Measurements from ENCODE around the gene CYP4A22. TPM values are rescaled to one million over a fixed set of nuclear protein-coding genes. Genes with fewer than 3 reads are reported as not detected.

Gene CYP4A22
- polyA plus RNA-seq, 1 experiment = not detected

DNA sequence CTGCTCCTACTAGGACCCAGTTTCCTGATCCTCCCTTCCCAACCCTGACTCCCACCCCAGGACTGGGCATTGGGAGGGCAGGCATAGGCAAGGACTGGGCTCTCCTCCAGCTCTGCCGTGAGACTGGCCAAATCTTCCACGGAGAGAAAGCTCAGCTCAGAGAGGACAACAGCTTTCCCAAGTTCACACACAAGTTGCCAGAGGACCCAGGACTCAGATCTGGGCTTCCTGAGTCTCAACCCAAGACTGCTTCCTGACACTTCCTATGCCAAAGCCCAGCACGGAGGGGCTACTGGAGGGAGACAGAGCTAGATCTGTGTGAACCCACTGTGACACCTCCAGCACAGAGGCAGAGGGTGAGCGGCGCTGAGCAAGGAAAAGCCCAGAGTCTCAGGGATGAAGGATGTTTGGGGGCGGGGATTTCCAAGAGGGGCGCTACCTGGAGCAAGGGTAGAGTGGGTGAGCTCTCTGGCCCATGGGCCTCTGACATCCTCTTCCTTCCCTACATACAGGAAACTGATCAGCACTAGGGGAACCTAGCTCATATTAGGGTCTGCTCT, 45.5 kb downstream of the CYP4A22 start:
- TF ChIP-seq CTCF (IDR thresholded peaks at IDR 0.05; ENCODE audit: low read depth, low read length) = no peak
- no peak overlapping the region for H3K4me3 ChIP-seq (ENCODE audit: low read depth, low read length)
- H3K9me3 ChIP-seq (ENCODE audit: control insufficient read depth, insufficient read depth, low read length) = no peaks in the 10 kb centered on the region
- ChIA-PET POLR2A (no interaction called here), CTCF (interaction anchor here (0.7 to 3.0 kb wide), 4 partner anchors 10 to 543 kb away, joined by 3 to 16 read pairs (median 4); partner anchors contain the start of gene FOXD2)
- H3K27ac ChIP-seq (ENCODE audit: low read depth, low read length) = no peak overlapping the region
- peaks cover 8% of the 10 kb centered on the region for H3K27me3 ChIP-seq (ENCODE audit: control insufficient read depth, insufficient read depth, low read length)
- DNase-seq (ENCODE audit: low read depth, low spot score) = no peak

- POLR2A ChIA-PET = interaction anchor here (0.7 kb wide), 1 partner anchor 539 kb away, joined by 13 read pairs; no protein-coding TSS in a partner anchor
- Histone ChIP-seq H3K27ac (ENCODE audit: low read depth, low read length) (no peak overlapping the region), H3K9me3 (ENCODE audit: control insufficient read depth, insufficient read depth, low read length) (no peaks in the 10 kb centered on the region), H3K4me3 (ENCODE audit: low read depth, low read length) (no peak overlapping the region), H3K27me3 (ENCODE audit: control insufficient read depth, insufficient read depth, low read length) (peaks cover 4% of the 10 kb centered on the region)
- DNase-seq (ENCODE audit: low read depth, low spot score) = no peak
- CTCF ChIA-PET = interaction anchor here (0.6 to 3.0 kb wide), 8 partner anchors 8 to 543 kb away, joined by 3 to 16 read pairs (median 5); partner anchors contain the start of gene FOXD2
- no peak for TF ChIP-seq CTCF (IDR thresholded peaks at IDR 0.05; ENCODE audit: low read depth, low read length)
These were observed 46.3 kb downstream of the CYP4A22 start for GRCh38 chr1:47183308-47184089.

GRCh38 chr1:47184090-47184821, 47.0 kb downstream of the CYP4A22 start:
- DNase-seq (ENCODE audit: low read depth, low spot score) = no peak
- POLR2A ChIA-PET = interaction anchor here (0.6 to 0.7 kb wide), 2 partner anchors 30 to 538 kb away, joined by 3 to 13 read pairs; no protein-coding TSS in a partner anchor
- TF ChIP-seq CTCF (IDR thresholded peaks at IDR 0.05; ENCODE audit: low read depth, low read length) = no peak
- Histone ChIP-seq H3K27me3 (ENCODE audit: control insufficient read depth, insufficient read depth, low read length) (peaks cover 4% of the 10 kb centered on the region), H3K9me3 (ENCODE audit: control insufficient read depth, insufficient read depth, low read length) (no peaks in the 10 kb centered on the region), H3K27ac (ENCODE audit: low read depth, low read length) (no peak overlapping the region), H3K4me3 (ENCODE audit: low read depth, low read length) (no peak overlapping the region)
- CTCF ChIA-PET = interaction anchor here (0.5 to 1.5 kb wide), 9 partner anchors 8 to 542 kb away, joined by 3 to 14 read pairs (median 3); no protein-coding TSS in a partner anchor

DNA sequence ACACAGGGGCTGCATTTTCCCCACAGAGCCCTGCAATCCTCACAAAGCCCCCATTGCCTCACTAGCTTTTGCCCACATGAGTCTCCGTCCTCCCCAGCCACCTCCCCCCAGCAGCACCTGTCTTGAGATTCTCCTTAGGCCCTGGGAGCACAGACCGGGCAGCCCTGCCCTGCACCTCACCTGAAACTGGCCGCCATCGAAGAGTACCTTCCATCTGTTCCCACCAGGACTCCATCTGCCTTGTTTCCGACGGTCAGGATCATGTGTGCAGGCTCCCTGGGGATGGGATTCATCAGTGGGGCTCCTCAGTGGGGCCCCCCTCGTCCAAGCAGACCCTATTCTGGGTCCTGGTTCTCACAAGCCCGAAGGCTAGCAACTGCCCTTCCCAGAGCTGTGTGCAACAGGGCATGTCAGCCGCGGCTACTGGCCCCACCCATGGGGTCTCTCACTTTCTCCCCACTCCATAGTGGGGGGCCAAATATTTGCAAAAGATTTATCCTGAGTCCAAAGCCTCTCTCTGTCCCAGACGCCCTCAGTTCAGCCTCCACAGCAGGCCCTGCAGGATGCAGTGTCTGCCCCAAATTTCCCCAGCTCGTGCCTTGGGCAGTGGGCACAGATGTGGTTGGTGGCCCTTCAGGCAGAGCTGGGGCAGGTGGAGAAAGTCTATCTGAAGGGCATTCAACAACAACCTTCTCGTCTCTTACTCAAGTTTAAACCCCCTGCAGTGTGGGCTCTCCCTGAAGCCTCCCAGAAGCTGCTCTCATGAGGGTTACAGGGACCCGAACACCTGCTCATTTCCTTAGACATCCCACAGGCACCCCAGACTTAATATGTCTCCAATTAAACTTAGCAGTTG, 47.8 kb downstream of the CYP4A22 start:
- CTCF ChIA-PET = interaction anchor here (0.5 to 1.4 kb wide), 7 partner anchors 8 to 541 kb away, joined by 3 to 14 read pairs (median 3); no protein-coding TSS in a partner anchor
- no peak for DNase-seq (ENCODE audit: low read depth, low spot score)
- H3K27me3 ChIP-seq (ENCODE audit: control insufficient read depth, insufficient read depth, low read length) = peaks cover 4% of the 10 kb centered on the region
- POLR2A ChIA-PET = interaction anchor here (0.6 kb wide), 1 partner anchor 29 kb away, joined by 3 read pairs; no protein-coding TSS in a partner anchor
- H3K27ac ChIP-seq (ENCODE audit: low read depth, low read length) = no peak overlapping the region
- no peaks in the 10 kb centered on the region for H3K9me3 ChIP-seq (ENCODE audit: control insufficient read depth, insufficient read depth, low read length)
- H3K4me3 ChIP-seq (ENCODE audit: low read depth, low read length) = no peak overlapping the region
- TF ChIP-seq CTCF (IDR thresholded peaks at IDR 0.05; ENCODE audit: low read depth, low read length) = no peak

All from AG04450 (cell line).